Measurements from ENCODE around the gene ADRA1B.

ADRA1B gene

GRCh38 chr5:159901772-159902171, 14.5 kb upstream of the ADRA1B start:
- DNase-seq (ENCODE audit: low read depth in 2 of 2): no peak

- no peak for DNase-seq (ENCODE audit: low read depth in 2 of 2)
Measured at GRCh38 chr5:159902444-159903121, 13.7 kb upstream of the ADRA1B start.

GRCh38 chr5:159903131-159903530, 13.2 kb upstream of the ADRA1B start:
- no peak for DNase-seq (ENCODE audit: low read depth in 2 of 2)

GRCh38 chr5:159904874-159905273, 11.4 kb upstream of the ADRA1B start:
- no peak for DNase-seq (ENCODE audit: low read depth in 2 of 2)

GRCh38 chr5:159905496-159905895, 10.8 kb upstream of the ADRA1B start:
- DNase-seq (ENCODE audit: low read depth in 2 of 2): no peak

- no peak for DNase-seq (ENCODE audit: low read depth in 2 of 2)
Measured at GRCh38 chr5:159906463-159906862, 9.8 kb upstream of the ADRA1B start.

GRCh38 chr5:159906943-159907342, 9.3 kb upstream of the ADRA1B start:
- no peak for DNase-seq (ENCODE audit: low read depth in 2 of 2)

GRCh38 chr5:159907689-159908590, 8.3 kb upstream of the ADRA1B start:
- no peak for DNase-seq (ENCODE audit: low read depth in 2 of 2)

GRCh38 chr5:159908591-159908940, 7.7 kb upstream of the ADRA1B start:
- no peak for DNase-seq (ENCODE audit: low read depth in 2 of 2)

GRCh38 chr5:159909126-159909525, 7.2 kb upstream of the ADRA1B start:
- no peak for DNase-seq (ENCODE audit: low read depth in 2 of 2)

- no peak for DNase-seq (ENCODE audit: low read depth in 2 of 2)
Measured at GRCh38 chr5:159910207-159910842, 6.0 kb upstream of the ADRA1B start.

GRCh38 chr5:159910843-159911229, 5.4 kb upstream of the ADRA1B start:
- no peak for DNase-seq (ENCODE audit: low read depth in 2 of 2)

GRCh38 chr5:159911349-159911748, 4.9 kb upstream of the ADRA1B start:
- DNase-seq (ENCODE audit: low read depth in 2 of 2): no peak

- no peak for DNase-seq (ENCODE audit: low read depth in 2 of 2)
Measured at GRCh38 chr5:159912033-159912800, 4.1 kb upstream of the ADRA1B start.

GRCh38 chr5:159913048-159913447, 3.2 kb upstream of the ADRA1B start:
- DNase-seq (ENCODE audit: low read depth in 2 of 2): no peak

- no peak for DNase-seq (ENCODE audit: low read depth in 2 of 2)
Measured at GRCh38 chr5:159913501-159913900, 2.8 kb upstream of the ADRA1B start.

GRCh38 chr5:159916841-159917761, 819 bp downstream of the ADRA1B start:
- no peak for DNase-seq (ENCODE audit: low read depth in 2 of 2)

GRCh38 chr5:159917994-159918393, 1.7 kb downstream of the ADRA1B start:
- no peak for DNase-seq (ENCODE audit: low read depth in 2 of 2)

GRCh38 chr5:159921721-159922120, 5.4 kb downstream of the ADRA1B start:
- DNase-seq (ENCODE audit: low read depth in 2 of 2): no peak

- DNase-seq (ENCODE audit: low read depth in 2 of 2): no peak
Measured at GRCh38 chr5:159923008-159923407, 6.7 kb downstream of the ADRA1B start.
